Panc1 (cell line): ENCODE results near the gene PMP22. TPM values are rescaled to one million over a fixed set of nuclear protein-coding genes. Genes with fewer than 3 reads are reported as not detected.

Source experiments
- ATAC-seq: fragments of 200-7000 bp; cut with Tn5 transposase; 2 replicates; pipeline ENCODE4 v1.9.1; 2020; ENCODE audit warnings: mild to moderate bottlenecking, moderate library complexity
- BruUV-seq: library from RNA; stranded (reverse); fragments of 400-500 nt; replicated peaks from 2 replicates; lab custom pipeline; 2021; lab: Mats Ljungman, UMichigan
- CTCF ChIA-PET: fragments of 300-600 bp; sonication (Branson Sonifier 250); formaldehyde crosslinking; loops from one replicate; lab custom pipeline; 2022; ENCODE audit warnings: antibody characterized with exemption; lab: Charles Lee
- POLR2A ChIA-PET: fragments of 300-600 bp; sonication (Branson Sonifier 250); formaldehyde crosslinking; loops from one replicate; lab custom pipeline; 2022; ENCODE audit warnings: antibody characterized with exemption; lab: Charles Lee
- DNase-seq: peaks from one replicate; pipeline ENCODE4 v3.0.0-alpha.2; 2010; ENCODE audit warnings: low read depth, low spot score
- H3K27ac ChIP-seq: 2 replicates; pipeline ENCODE4 v1.5.1; 2011; ENCODE audit warnings: mild to moderate bottlenecking, low read length, inconsistent platforms
- H3K27me3 ChIP-seq: fragments of 200-500 bp; sonication (Bioruptor generic); 2 replicates; pipeline ENCODE4 v1.6.0; 2014; ENCODE audit warnings: low read length, inconsistent platforms; ENCODE audit not compliant: control insufficient read depth, insufficient read depth
- H3K36me3 ChIP-seq: fragments of 200-500 bp; sonication (Bioruptor generic); 2 replicates; pipeline ENCODE4 v1.5.1; 2014; ENCODE audit warnings: inconsistent platforms, mild to moderate bottlenecking, low read length, moderate library complexity; ENCODE audit not compliant: control insufficient read depth, insufficient read depth
- H3K4me1 ChIP-seq: 2 replicates; pipeline ENCODE4 v1.5.1; 2011; ENCODE audit warnings: inconsistent platforms, mild to moderate bottlenecking, low read length, moderate library complexity; ENCODE audit not compliant: control insufficient read depth, insufficient read depth
- H3K4me3 ChIP-seq, 2 experiments: 2 replicates each; pipeline ENCODE4 v1.5.1; 2011 to 2012; ENCODE audit warnings: low read depth in 2 of 2, low read length in 2 of 2, mild to moderate bottlenecking in 2 of 2, inconsistent platforms in 1 of 2, moderate library complexity in 1 of 2
- H3K9me3 ChIP-seq: fragments of 200-500 bp; sonication (Bioruptor generic); 2 replicates; pipeline ENCODE4 v1.5.1; 2014; ENCODE audit warnings: low read depth, mild to moderate bottlenecking, inconsistent platforms, low read length, moderate library complexity; ENCODE audit not compliant: control insufficient read depth, insufficient read depth
- POLR2AphosphoS5 ChIP-seq: IDR thresholded peaks from 2 replicates; pipeline ENCODE4 v1.6.1; 2012; ENCODE audit warnings: mild to moderate bottlenecking, low read depth, low read length, moderate library complexity
- SIN3A ChIP-seq: IDR thresholded peaks from 2 replicates; pipeline ENCODE4 v1.6.1; 2012; ENCODE audit warnings: low read depth, mild to moderate bottlenecking, low read length, moderate library complexity, borderline replicate concordance; ENCODE audit not compliant: insufficient read depth
- TCF7L2 ChIP-seq: IDR thresholded peaks from 2 replicates; pipeline ENCODE4 v1.6.1; 2011; ENCODE audit warnings: mild to moderate bottlenecking, low read depth, low read length, inconsistent platforms
- in situ Hi-C: cut with HindIII; loops from 2 replicates; pipeline ENCODE4 v1.10.0; 2016; ENCODE audit warnings: low sequenced_read_pairs, low pct_unique_long_range_greater_than_20kb
- intact Hi-C: fragments of 100-400 bp; cut with micrococcal nuclease; formaldehyde crosslinking; loops from one replicate; pipeline ENCODE4 v1.10.0; 2022; ENCODE audit not compliant: unreplicated experiment
- total RNA-seq: library from RNA; stranded (reverse); gene quantifications from one replicate; pipeline ENCODE4 v1.2.1, GENCODE V29; 2021; ENCODE audit not compliant: unreplicated experiment
- TF ChIP-seq, protein P1 (sequence below): fragments of 450-650 bp; IDR thresholded peaks from 2 replicates; pipeline ENCODE4 v1.5.1; 2017; ENCODE audit warnings: mild to moderate bottlenecking
- TF ChIP-seq, protein P2 (sequence below), 2 experiments: IDR thresholded peaks; 2 replicates each; pipeline ENCODE4 v1.6.1; 2011 to 2012; ENCODE audit warnings: low read depth in 2 of 2, control low read depth in 1 of 2, low read length in 1 of 2, mild to moderate bottlenecking in 1 of 2, moderate library complexity in 1 of 2; ENCODE audit not compliant: insufficient read depth in 1 of 2

Gene PMP22
- total RNA-seq, 1 experiment from 2014 or later, result 6.0 TPM

DNA sequence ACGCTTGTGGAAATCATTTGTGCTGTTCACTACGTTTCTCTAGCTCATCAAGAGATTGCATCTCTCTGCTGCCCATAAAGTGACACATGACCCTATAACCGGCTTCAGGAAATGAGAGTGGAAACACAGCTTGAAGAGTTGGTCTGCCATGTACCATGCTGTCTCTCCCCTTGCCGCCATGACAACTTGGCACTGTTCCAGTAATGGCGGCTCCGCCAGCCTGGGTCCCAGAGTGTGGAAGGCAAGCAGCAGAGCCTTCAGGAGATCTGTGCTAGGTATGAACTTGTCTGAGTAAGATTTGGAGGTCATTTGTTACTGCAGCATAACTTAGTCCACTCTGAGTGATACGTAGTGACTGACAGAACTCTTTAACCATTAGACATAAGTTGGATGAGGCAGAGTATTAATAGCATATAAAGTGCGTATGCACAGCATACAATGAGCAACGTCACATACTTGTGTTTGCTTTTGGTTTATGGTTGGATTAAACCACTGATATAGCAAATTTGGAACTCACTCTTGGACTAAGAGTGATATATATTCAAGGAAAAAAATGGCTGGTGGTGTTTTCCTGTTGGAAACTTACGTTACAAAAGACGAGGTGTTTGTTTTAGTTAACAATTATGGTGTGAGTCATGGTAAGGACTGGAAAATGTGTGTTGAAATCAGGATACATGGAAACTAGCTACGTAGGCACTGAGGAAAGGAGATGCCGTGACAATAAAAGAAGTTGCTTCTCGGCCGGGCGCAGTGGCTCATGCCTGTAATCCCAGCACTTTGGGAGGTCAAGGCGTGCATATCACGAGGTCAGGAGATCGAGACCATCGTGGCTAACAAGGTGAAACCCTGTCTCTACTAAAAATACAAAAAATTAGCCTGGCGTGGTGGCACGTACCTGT, 24.4 kb upstream of the PMP22 start:
- ATAC-seq (no peak), DNase-seq (no peak)
- H3K27me3 ChIP-seq, result no peaks in the 10 kb centered on the region
- in situ Hi-C loops, result no loop called here
- no peaks in the 10 kb centered on the region for H3K36me3 ChIP-seq
- POLR2A ChIA-PET, result no interaction called here
- H3K4me1 ChIP-seq, result no peaks in the 10 kb centered on the region
- intact Hi-C loops, result no loop called here
- CTCF ChIA-PET, result no interaction called here
- no peak overlapping the region for H3K4me3 ChIP-seq
- no peaks in the 10 kb centered on the region for H3K9me3 ChIP-seq
- TF ChIP-seq TCF7L2 (no peak), POLR2AphosphoS5 (no peak), SIN3A (no peak)
- TF ChIP-seq, protein P1, sequence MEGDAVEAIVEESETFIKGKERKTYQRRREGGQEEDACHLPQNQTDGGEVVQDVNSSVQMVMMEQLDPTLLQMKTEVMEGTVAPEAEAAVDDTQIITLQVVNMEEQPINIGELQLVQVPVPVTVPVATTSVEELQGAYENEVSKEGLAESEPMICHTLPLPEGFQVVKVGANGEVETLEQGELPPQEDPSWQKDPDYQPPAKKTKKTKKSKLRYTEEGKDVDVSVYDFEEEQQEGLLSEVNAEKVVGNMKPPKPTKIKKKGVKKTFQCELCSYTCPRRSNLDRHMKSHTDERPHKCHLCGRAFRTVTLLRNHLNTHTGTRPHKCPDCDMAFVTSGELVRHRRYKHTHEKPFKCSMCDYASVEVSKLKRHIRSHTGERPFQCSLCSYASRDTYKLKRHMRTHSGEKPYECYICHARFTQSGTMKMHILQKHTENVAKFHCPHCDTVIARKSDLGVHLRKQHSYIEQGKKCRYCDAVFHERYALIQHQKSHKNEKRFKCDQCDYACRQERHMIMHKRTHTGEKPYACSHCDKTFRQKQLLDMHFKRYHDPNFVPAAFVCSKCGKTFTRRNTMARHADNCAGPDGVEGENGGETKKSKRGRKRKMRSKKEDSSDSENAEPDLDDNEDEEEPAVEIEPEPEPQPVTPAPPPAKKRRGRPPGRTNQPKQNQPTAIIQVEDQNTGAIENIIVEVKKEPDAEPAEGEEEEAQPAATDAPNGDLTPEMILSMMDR, result no peak
- TF ChIP-seq, protein P2, sequence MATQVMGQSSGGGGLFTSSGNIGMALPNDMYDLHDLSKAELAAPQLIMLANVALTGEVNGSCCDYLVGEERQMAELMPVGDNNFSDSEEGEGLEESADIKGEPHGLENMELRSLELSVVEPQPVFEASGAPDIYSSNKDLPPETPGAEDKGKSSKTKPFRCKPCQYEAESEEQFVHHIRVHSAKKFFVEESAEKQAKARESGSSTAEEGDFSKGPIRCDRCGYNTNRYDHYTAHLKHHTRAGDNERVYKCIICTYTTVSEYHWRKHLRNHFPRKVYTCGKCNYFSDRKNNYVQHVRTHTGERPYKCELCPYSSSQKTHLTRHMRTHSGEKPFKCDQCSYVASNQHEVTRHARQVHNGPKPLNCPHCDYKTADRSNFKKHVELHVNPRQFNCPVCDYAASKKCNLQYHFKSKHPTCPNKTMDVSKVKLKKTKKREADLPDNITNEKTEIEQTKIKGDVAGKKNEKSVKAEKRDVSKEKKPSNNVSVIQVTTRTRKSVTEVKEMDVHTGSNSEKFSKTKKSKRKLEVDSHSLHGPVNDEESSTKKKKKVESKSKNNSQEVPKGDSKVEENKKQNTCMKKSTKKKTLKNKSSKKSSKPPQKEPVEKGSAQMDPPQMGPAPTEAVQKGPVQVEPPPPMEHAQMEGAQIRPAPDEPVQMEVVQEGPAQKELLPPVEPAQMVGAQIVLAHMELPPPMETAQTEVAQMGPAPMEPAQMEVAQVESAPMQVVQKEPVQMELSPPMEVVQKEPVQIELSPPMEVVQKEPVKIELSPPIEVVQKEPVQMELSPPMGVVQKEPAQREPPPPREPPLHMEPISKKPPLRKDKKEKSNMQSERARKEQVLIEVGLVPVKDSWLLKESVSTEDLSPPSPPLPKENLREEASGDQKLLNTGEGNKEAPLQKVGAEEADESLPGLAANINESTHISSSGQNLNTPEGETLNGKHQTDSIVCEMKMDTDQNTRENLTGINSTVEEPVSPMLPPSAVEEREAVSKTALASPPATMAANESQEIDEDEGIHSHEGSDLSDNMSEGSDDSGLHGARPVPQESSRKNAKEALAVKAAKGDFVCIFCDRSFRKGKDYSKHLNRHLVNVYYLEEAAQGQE (IDR thresholded peaks at IDR 0.05; ENCODE audit: insufficient read depth in 1 of 2, low read depth in 2 of 2, low read length in 1 of 2), result no peak
- H3K27ac ChIP-seq, result no peak overlapping the region
- BruUV-seq, result no TSS peak

DNA sequence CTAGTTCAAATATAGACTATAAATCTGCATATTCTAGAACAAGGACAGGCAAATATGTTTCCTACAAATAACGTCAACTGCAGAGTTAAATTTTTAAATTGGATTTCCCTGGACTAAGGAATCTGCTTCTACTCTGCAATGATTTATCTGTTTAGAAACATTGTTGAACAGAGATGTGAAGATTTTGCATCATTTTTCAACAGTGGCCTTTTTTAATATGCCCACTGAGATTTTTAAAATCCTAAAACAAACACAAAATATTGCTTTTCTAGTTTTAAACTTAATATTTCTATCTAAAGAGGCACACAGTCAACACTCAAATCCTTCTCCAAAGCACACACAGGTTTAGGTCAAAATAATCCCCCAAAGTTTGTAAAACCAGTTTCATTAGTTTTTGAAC, 23.7 kb upstream of the PMP22 start:
- BruUV-seq, result no TSS peak
- H3K4me3 ChIP-seq, result no peak overlapping the region
- CTCF ChIA-PET, result no interaction called here

More for the DNA sequence above, 23.7 kb upstream of the PMP22 start:
- intact Hi-C loops (no loop called here), in situ Hi-C loops (no loop called here)
- POLR2A ChIA-PET, result no interaction called here
- H3K36me3 ChIP-seq, result no peaks in the 10 kb centered on the region
- TF ChIP-seq TCF7L2 (no peak), SIN3A (no peak), POLR2AphosphoS5 (no peak)
- TF ChIP-seq, protein P2 (IDR thresholded peaks at IDR 0.05; ENCODE audit: insufficient read depth in 1 of 2, low read depth in 2 of 2, low read length in 1 of 2), result no peak
- TF ChIP-seq, protein P1, result no peak
- DNase-seq, result no peak
- no peaks in the 10 kb centered on the region for H3K27me3 ChIP-seq
- no peak for ATAC-seq
- H3K9me3 ChIP-seq, result no peaks in the 10 kb centered on the region
- H3K4me1 ChIP-seq, result no peaks in the 10 kb centered on the region
- H3K27ac ChIP-seq, result no peak overlapping the region
